T-helper 17 cell (primary cell): ENCODE measurements around the gene DDC. TPM values are rescaled to one million over a fixed set of nuclear protein-coding genes. Genes with fewer than 3 reads are reported as not detected.

Experiments
- ATAC-seq: fragments of 150-1000 bp; cut with Tn5 transposase; 2 replicates; pipeline ENCODE4 v1.10.0; 2021; ENCODE audit warnings: mild to moderate bottlenecking, moderate library complexity
- DNase-seq, 3 donors: peaks; one replicate each; pipeline versions ENCODE4 v3.0.0 to v3.0.0-alpha.2; 2020 to 2021
- H3K9me3 ChIP-seq: one replicate; pipeline ENCODE4 v1.7.0; 2013; ENCODE audit warnings: low read length, mild to moderate bottlenecking; ENCODE audit not compliant: control insufficient read depth, poor library complexity, severe bottlenecking
- H3K27ac Mint-ChIP-seq: one replicate; pipeline ENCODE4 v1.8.0; 2022; ENCODE audit warnings: mild to moderate bottlenecking, moderate library complexity, mixed read lengths
- H3K27me3 Mint-ChIP-seq: one replicate; pipeline ENCODE4 v1.8.0; 2022; ENCODE audit warnings: mixed read lengths
- H3K36me3 Mint-ChIP-seq: one replicate; pipeline ENCODE4 v1.8.0; 2022; ENCODE audit warnings: low read depth, mixed read lengths
- H3K4me1 Mint-ChIP-seq: one replicate; pipeline ENCODE4 v1.8.0; 2022; ENCODE audit warnings: mild to moderate bottlenecking, mixed read lengths
- H3K4me3 Mint-ChIP-seq: one replicate; pipeline ENCODE4 v1.8.0; 2022; ENCODE audit warnings: mild to moderate bottlenecking, moderate library complexity, mixed read lengths
- total RNA-seq, 4 donors: library from RNA in 2 of 4; stranded (reverse) in 2 of 4; gene quantifications; one replicate each; pipeline ENCODE4 v1.2.3 and lab custom pipeline; 2022 to 2026

The DDC gene
- total RNA-seq, 2 donors from 2014 or later = not detected

DNA sequence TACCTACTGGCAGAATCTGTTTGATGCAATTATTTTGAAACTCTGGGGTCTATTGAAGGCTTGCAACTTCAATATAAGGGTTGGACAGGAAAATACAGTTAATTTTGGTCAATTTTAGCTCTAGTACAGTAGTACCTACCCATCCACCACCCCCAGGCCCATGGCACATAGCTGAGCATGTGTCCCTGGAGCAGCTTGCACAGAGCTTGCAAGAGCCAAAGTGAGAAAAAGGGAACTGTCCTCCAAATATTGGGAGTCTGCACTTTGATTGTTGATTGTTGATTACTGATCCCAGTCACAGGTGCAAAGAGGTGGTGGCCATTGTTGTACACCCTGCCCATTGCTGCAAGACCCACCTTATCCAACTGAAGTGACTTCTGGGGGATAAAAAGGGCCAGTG is 52.8 kb downstream of the DDC start:
- ATAC-seq (no peak), DNase-seq (no peak)
- H3K9me3 ChIP-seq = no peaks in the 10 kb centered on the region
- Mint-ChIP-seq H3K4me1 (no peaks in the 10 kb centered on the region), H3K4me3 (no peak overlapping the region), H3K27ac (no peak overlapping the region), H3K36me3 (peaks cover 2% of the 10 kb centered on the region), H3K27me3 (peaks cover 53% of the 10 kb centered on the region)

DNA sequence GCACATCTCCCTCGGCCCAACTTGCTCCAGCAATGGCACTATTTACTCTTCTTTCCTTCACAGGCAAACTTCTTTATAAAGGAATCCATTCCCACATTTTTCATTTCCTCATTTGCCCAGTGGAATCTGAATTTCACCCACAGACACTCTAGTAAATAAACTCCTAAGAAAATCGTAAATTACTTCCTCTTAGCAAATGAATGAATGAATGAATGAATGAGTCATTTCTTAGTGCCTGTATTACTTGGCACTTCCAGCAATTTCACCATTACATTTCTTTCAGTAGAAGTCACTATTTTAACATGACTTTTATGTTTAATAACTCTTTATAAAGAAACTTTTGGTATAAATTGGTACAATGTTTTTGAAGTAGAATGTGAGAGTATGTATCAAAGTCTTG is 55.7 kb downstream of the DDC start:
- no peak overlapping the region for H3K27ac Mint-ChIP-seq
- no peak for ATAC-seq
- H3K36me3 Mint-ChIP-seq = peaks cover 2% of the 10 kb centered on the region
- DNase-seq = no peak
- peaks cover 58% of the 10 kb centered on the region for H3K27me3 Mint-ChIP-seq
- no peak overlapping the region for H3K4me3 Mint-ChIP-seq
- H3K9me3 ChIP-seq = no peaks in the 10 kb centered on the region
- H3K4me1 Mint-ChIP-seq = peaks cover 4% of the 10 kb centered on the region

DNA sequence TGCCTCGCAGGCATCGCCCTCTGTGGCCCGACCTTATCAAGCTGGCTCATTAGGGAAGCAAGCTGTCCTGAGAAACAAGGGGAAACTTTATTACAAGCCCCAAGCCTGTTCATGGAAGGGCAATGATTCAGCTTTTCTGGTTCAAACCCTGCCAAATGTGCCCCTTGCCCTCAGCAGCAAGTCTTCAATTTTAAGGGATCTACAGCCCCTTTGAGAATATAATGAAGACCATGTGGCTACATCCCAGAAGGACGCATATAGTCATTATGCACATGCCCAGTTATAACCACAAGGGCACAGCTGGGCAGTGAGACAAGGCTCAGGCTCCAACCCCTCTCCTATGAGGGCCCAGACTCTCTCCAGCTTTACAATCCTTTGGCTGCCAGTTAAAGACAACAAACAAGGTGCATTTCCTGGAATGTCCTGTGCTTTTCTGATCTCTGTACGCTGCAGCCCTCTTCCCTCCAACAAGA is 56.7 kb downstream of the DDC start:
- H3K4me3 Mint-ChIP-seq = no peak overlapping the region

DNA sequence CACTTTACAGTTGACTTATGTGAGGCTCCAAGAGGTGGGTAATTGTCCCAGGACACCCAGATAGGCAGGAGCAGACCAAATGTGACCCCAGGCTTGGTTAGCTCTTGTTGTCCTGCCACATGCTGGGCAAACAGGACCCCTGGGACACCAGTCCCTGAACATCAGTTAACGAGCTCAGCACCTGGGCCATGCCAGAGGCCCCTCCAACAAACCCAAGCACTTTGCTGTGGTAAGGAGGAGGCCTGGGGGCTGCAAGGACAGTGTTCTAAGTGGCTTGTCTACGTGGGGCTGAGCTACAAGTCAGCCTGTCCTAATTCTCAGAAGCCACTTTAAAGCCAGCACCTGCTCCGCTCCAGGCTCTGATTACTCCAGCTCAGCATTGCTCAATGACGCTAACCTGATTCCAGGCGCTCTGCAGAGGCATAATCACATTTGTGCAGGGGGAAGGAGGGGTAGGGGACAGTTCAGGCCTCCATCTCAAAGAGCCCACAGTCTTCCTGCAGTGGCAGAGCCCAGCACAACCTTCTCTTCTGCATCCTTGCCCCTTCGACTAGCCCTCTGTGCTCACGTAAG is 57.2 kb downstream of the DDC start:
- H3K4me3 Mint-ChIP-seq = no peak overlapping the region
- ATAC-seq (no peak), DNase-seq (no peak)
- peaks cover 4% of the 10 kb centered on the region for H3K4me1 Mint-ChIP-seq
- no peak overlapping the region for H3K27ac Mint-ChIP-seq
- H3K36me3 Mint-ChIP-seq = peaks cover 2% of the 10 kb centered on the region
- H3K27me3 Mint-ChIP-seq = peaks cover 45% of the 10 kb centered on the region
- no peaks in the 10 kb centered on the region for H3K9me3 ChIP-seq

More for the DNA sequence above, 56.7 kb downstream of the DDC start:
- DNase-seq = no peak
- peaks cover 4% of the 10 kb centered on the region for H3K4me1 Mint-ChIP-seq
- H3K27ac Mint-ChIP-seq = no peak overlapping the region
- peaks cover 49% of the 10 kb centered on the region for H3K27me3 Mint-ChIP-seq
- no peaks in the 10 kb centered on the region for H3K9me3 ChIP-seq
- peaks cover 2% of the 10 kb centered on the region for H3K36me3 Mint-ChIP-seq
- ATAC-seq = no peak

DNA sequence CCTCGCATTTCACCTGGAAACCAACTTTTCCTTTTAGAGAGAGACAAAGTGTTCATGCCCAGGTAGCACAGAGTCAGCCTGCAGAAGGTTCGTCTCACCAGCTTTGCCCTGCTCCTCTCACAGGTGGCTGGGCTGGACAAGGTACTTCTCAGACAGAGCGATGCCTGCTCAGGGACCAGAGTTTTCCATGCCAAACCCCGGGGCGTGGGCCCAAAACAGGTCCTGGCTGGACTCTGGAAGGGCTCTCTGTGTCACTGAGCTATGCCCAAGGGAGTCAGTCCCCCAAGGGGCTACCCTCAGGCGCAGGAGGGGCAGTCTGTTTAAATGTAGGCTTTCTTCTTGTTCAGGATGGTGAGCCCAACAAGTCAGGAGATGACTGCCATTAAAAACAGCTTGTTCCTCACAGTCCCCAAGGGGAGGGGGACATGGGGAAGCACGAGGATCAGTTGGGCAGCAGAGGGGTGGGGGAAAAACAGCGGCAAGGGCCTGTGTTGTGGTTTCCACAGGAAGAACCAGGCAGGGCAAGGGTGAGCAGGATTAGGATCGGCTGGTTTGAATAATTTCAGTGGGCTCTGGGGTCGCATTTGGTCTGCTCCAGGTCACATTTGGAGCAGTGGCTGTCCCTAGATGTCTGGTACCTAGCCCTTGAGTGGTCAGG is 59.5 kb downstream of the DDC start:
- ATAC-seq = no peak
- peaks cover 2% of the 10 kb centered on the region for H3K36me3 Mint-ChIP-seq

DNA sequence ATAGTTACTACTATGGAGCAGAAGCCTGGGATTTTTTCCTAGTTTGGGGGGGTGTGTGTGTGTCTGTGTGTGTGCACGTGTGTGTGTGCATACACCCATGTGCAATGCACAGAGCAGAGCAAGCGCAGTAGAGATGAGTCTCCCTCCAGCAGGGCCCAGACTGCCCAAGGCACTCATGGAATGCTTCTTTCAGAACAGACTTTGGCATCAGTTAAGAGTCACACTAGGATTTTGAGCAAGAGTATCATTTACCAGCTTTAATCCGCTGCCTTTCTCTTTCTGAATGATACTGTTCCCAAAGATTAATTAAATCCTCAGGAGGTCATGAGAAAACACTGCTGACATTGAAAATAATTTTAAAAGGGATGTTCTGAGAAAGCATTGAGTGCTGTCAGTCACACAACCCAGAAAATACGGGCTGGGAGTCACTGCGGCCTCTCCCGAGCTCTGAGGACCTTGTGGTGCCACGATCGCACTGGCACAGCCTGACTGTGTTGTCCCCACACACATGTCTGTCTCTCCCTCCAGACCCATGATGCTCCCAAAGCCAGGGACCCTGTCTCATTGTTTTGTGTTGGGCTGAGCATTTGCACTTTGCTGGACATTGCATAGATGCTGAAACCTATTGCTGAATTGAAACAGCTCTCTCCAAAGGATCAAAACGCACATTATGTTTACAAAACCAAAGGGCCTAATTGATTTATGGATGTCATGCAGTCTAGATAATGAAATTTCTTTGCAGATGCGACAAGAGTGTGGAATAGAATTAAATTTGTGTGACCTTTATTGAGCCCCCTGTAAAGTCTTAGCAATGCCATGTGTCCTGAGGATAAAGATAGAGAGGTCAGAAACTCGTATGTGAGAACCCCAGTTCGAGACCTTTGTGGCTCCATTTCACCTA is 60.3 kb downstream of the DDC start:
- H3K36me3 Mint-ChIP-seq = peaks cover 2% of the 10 kb centered on the region
- no peaks in the 10 kb centered on the region for H3K9me3 ChIP-seq
- no peak overlapping the region for H3K4me3 Mint-ChIP-seq
- ATAC-seq = no peak
- H3K27ac Mint-ChIP-seq = no peak overlapping the region
- H3K4me1 Mint-ChIP-seq = peaks cover 6% of the 10 kb centered on the region
- peaks cover 40% of the 10 kb centered on the region for H3K27me3 Mint-ChIP-seq
- DNase-seq = no peak

More for the DNA sequence above, 59.5 kb downstream of the DDC start:
- peak overlapping the region; percentile 9 for H3K27ac Mint-ChIP-seq
- DNase-seq = no peak
- no peaks in the 10 kb centered on the region for H3K9me3 ChIP-seq
- peaks cover 37% of the 10 kb centered on the region for H3K27me3 Mint-ChIP-seq
- peaks cover 6% of the 10 kb centered on the region for H3K4me1 Mint-ChIP-seq
- no peak overlapping the region for H3K4me3 Mint-ChIP-seq

DNA sequence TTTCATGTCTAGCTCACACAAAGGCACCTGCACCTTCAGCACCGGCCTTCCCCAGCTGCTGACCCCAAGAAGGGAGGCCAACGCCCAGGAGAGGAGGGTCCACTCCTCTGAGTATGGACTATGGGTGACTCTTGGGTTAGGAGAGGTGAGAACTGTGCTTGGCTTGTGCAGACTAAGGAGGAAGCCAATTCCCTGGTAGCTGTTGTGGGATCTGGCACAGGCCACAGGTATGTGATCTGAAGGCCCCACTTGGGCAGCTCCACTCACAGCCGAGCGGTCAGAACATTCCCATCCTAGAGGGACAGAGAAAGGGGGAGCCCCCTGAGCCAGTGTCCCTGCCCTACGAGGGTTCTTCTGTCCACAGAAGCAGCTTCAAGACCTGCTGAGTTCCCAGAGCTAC is 62.3 kb downstream of the DDC start:
- H3K27ac Mint-ChIP-seq = no peak overlapping the region
- H3K4me1 Mint-ChIP-seq = peaks cover 6% of the 10 kb centered on the region
- H3K9me3 ChIP-seq = no peaks in the 10 kb centered on the region
- ATAC-seq (no peak), DNase-seq (no peak)
- no peaks in the 10 kb centered on the region for H3K36me3 Mint-ChIP-seq
- no peak overlapping the region for H3K4me3 Mint-ChIP-seq
- peaks cover 45% of the 10 kb centered on the region for H3K27me3 Mint-ChIP-seq

DNA sequence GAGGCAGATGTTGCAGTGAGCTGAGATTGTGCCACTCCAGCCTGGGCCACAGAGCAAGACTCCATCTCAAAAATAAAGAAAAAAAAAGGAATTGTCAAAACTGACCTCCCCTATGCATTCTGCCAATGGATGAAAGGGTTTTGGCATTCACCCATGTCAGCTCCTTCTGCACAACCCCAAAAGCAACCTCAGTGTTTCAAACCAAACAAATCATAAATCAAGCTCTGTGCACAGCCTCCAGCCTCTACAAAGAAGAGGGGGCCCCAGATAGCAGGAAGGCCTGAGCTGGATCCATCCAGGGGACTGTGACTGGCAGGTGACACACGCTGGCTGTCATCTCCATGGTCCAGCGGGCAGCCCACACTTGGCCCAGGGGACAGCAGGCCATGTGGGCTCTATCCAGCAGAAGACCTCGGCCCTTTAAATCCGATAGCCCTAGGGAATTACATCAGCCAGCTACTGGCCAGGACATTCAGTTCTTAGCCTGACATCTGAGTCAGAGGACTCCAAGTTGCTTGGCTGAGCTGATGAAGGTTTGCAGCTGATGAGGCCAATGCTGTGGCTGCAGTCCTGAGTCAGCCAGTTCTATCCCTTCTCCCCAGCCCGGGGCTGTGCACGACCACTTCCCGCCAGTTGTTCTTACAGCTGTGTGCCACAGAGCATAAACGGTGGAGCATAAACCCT is 63.1 kb downstream of the DDC start:
- Mint-ChIP-seq H3K27ac (no peak overlapping the region), H3K4me1 (peaks cover 6% of the 10 kb centered on the region), H3K4me3 (no peak overlapping the region), H3K36me3 (no peaks in the 10 kb centered on the region), H3K27me3 (peaks cover 53% of the 10 kb centered on the region)
- ATAC-seq = no peak
- DNase-seq = no peak
- H3K9me3 ChIP-seq = no peaks in the 10 kb centered on the region

DNA sequence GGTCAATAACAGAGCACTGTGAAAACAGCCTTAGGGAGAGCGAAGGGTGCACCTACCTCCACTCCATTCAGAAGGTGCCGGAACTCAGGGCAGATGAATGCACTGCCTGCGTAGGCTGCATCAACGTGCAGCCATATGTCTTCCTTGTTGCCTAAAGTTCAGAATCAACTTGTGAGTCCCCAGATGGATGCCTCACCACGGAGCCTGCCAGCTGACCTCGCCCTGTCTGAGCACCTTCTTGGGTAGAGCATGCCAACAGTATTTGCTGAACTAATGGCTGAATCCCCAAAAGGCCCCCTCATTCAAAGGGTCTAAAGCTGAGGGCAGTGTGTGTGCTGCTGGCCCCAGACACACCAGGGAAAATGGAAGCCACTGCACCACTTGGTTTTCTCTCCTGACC is 66.1 kb downstream of the DDC start:
- Mint-ChIP-seq H3K36me3 (no peaks in the 10 kb centered on the region), H3K4me3 (no peak overlapping the region), H3K27ac (no peak overlapping the region), H3K4me1 (peaks cover 2% of the 10 kb centered on the region), H3K27me3 (peaks cover 49% of the 10 kb centered on the region)
- ATAC-seq (no peak), DNase-seq (no peak)
- H3K9me3 ChIP-seq = no peaks in the 10 kb centered on the region

DNA sequence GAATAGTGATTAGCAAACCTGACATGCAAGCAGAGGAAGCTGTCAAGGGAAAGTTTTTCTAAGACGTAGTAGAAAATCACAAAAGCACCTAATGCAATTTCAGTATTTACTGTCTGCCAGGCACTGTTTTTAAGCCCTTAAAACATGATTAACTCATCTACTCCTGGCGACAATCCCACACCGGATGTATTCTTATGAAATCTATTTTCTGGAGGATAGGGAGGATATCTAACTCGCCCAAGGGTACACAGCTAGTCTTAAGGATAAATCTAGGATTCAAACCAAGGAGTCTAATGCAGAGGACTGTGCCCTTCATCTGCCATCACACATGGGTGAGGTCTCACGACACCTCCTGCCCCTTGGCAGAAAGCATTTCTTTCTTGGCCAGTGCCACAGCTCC is 67.2 kb downstream of the DDC start:
- H3K36me3 Mint-ChIP-seq = no peaks in the 10 kb centered on the region
- no peaks in the 10 kb centered on the region for H3K9me3 ChIP-seq
- ATAC-seq (no peak), DNase-seq (no peak)
- no peak overlapping the region for H3K4me3 Mint-ChIP-seq
- peaks cover 2% of the 10 kb centered on the region for H3K4me1 Mint-ChIP-seq
- peaks cover 61% of the 10 kb centered on the region for H3K27me3 Mint-ChIP-seq
- H3K27ac Mint-ChIP-seq = no peak overlapping the region

DNA sequence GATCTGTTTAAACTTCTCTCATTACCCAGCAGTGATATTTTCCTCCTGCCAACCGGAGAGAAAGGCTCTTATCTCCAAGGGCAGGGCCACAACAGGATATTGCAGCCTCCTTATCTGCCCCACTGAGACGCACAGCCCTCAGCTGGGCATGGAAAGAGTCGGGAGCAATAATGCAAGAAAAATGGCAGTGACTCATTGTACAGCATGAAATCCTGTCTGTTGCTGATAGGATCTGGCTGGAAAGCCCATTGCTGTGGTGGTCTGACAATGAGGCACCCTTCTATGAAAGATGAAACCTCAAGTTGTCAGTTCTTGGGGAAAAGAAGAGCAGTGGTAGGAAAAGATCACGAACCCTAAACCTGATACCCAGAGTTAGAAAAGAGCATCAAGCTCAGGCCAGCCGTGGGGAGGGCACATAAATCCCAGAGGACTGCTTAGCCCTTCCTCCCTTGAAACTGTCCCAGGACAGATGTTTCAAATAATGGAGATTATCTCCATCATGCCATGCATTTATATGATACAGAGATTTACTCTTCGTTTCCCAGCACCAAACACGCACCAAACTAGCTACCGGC is 68.0 kb downstream of the DDC start:
- Mint-ChIP-seq H3K27ac (no peak overlapping the region), H3K4me1 (no peaks in the 10 kb centered on the region), H3K27me3 (peaks cover 69% of the 10 kb centered on the region), H3K36me3 (no peaks in the 10 kb centered on the region), H3K4me3 (no peak overlapping the region)
- ATAC-seq = no peak
- no peaks in the 10 kb centered on the region for H3K9me3 ChIP-seq
- DNase-seq = no peak

DNA sequence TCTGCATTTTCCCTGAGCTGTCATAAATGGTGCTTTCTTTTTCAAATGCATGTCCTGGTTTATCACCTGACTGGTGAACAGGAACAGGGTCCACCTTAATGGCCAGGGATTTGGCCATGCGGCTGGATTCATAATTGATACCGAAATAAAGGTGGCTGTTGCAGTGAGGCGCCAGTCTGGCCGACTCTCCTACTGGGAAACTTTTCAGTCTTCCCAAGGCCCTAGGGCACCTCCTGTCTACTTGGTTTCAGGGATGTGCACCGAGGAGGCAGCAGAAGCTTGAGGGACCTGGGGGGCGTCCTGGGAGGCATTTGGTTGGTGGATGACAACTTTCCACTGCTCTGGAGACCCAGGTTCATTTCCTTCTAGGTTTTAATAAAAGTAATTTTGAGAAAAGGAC is 68.6 kb downstream of the DDC start:
- Mint-ChIP-seq H3K36me3 (no peaks in the 10 kb centered on the region), H3K27ac (no peak overlapping the region), H3K27me3 (peaks cover 75% of the 10 kb centered on the region), H3K4me3 (no peak overlapping the region), H3K4me1 (no peaks in the 10 kb centered on the region)
- H3K9me3 ChIP-seq = no peaks in the 10 kb centered on the region
- no peak for DNase-seq
- no peak for ATAC-seq

DNA sequence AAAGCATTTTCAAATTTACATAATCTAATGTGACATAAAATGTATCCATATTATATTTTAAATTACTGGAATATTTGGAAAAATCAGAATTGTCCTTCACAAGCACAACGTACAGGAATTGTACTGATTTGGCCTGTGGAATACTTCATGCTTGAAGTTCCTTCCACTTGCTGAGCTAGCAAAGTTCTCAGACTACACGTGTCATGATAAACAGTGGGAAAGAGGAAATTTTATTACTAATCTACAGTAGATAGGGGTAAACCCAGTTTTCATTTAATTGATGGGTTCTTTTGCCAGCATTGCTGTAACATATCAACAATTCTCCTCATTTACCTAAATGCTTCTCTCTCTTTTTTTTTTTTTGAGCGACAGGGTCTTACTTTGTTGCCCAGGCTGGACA is 69.5 kb downstream of the DDC start:
- H3K9me3 ChIP-seq = no peaks in the 10 kb centered on the region
- no peak overlapping the region for H3K4me3 Mint-ChIP-seq
- peaks cover 78% of the 10 kb centered on the region for H3K27me3 Mint-ChIP-seq
- H3K27ac Mint-ChIP-seq = no peak overlapping the region
- DNase-seq (no peak), ATAC-seq (no peak)
- no peaks in the 10 kb centered on the region for H3K4me1 Mint-ChIP-seq
- H3K36me3 Mint-ChIP-seq = no peaks in the 10 kb centered on the region
